ENCODE results near the gene IL17B. TPM values are rescaled to one million over a fixed set of nuclear protein-coding genes. Genes with fewer than 3 reads are reported as not detected.
"Not testable (repeated sequence)": the region's sequence is repeated elsewhere in the genome, so short reads cannot be mapped to it uniquely, and the experiment has no call there.

Gene IL17B
- total and polyA plus RNA-seq, 5 donors = 0.65 to 2.3 (median 1.2) TPM; not detected in 1

GRCh38 chr5:149398747-149399266 is 19.7 kb upstream of the IL17B start:
- intact Hi-C loops (cut with DNase I); H3K4me3 ChIP-seq (ENCODE audit: low read length); H3K4me1 ChIP-seq (ENCODE audit: control insufficient read depth, insufficient read depth, low read length); H3K9me3 ChIP-seq (ENCODE audit: control insufficient read depth, low read length); DNase-seq; ATAC-seq; H3K27me3 ChIP-seq (ENCODE audit: control insufficient read depth, insufficient read depth); H3K27ac ChIP-seq (ENCODE audit: low read length): not testable (repeated sequence)
- 72% methylated on average over 7 of the region's 7 CpGs for WGBS

GRCh38 chr5:149397530-149397929 is 18.4 kb upstream of the IL17B start:
- Histone ChIP-seq H3K4me3 (ENCODE audit: low read length) (no peak overlapping the region), H3K9me3 (ENCODE audit: control insufficient read depth, low read length) (no peaks in the 10 kb centered on the region), H3K27me3 (ENCODE audit: control insufficient read depth, insufficient read depth) (no peaks in the 10 kb centered on the region), H3K27ac (ENCODE audit: low read length) (no peak overlapping the region), H3K4me1 (ENCODE audit: control insufficient read depth, insufficient read depth, low read length) (peaks cover 4% of the 10 kb centered on the region)
- 89% methylated on average over 6 of the region's 6 CpGs for WGBS
- no peak for DNase-seq
- no peak for ATAC-seq
- intact Hi-C loops (cut with DNase I) = no loop called here

DNA sequence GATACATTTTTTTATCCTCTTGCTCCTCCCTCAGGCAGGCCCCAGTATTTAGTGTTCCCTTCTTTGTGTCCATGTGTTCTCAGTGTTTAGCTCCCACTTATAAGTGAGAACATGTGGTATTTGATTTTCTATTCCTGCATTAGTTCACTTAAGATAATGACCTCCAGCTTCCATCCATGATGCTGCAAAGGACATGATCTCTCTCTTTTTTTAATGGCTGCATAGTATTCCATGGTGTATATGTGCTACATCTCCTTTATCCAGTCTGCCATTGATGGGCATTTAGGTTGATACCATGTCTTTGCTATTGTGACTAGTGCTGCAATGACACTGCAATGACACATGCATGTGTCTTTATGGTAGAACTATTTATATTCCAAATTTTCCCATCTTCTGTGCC is 15.9 kb upstream of the IL17B start:
- H3K27me3 ChIP-seq (ENCODE audit: control insufficient read depth, insufficient read depth); ATAC-seq; H3K9me3 ChIP-seq (ENCODE audit: control insufficient read depth, low read length); H3K27ac ChIP-seq (ENCODE audit: low read length); intact Hi-C loops (cut with DNase I); DNase-seq; H3K4me3 ChIP-seq (ENCODE audit: low read length); H3K4me1 ChIP-seq (ENCODE audit: control insufficient read depth, insufficient read depth, low read length): not testable (repeated sequence)

- WGBS = 95% methylated on average over 19 of the region's 19 CpGs
- no peak for DNase-seq
- no peak overlapping the region for H3K27ac ChIP-seq (ENCODE audit: low read length)
- H3K4me1 ChIP-seq (ENCODE audit: control insufficient read depth, insufficient read depth, low read length) = peaks cover 7% of the 10 kb centered on the region
- no peak overlapping the region for H3K4me3 ChIP-seq (ENCODE audit: low read length)
- no peaks in the 10 kb centered on the region for H3K9me3 ChIP-seq (ENCODE audit: control insufficient read depth, low read length)
- ATAC-seq = no peak
- intact Hi-C loops (cut with DNase I) = no loop called here
- no peaks in the 10 kb centered on the region for H3K27me3 ChIP-seq (ENCODE audit: control insufficient read depth, insufficient read depth)
Measured at GRCh38 chr5:149392718-149393117, 13.6 kb upstream of the IL17B start.

GRCh38 chr5:149391524-149391923 is 12.4 kb upstream of the IL17B start:
- no peaks in the 10 kb centered on the region for H3K9me3 ChIP-seq (ENCODE audit: control insufficient read depth, low read length)
- no peaks in the 10 kb centered on the region for H3K27me3 ChIP-seq (ENCODE audit: control insufficient read depth, insufficient read depth)
- no peak overlapping the region for H3K27ac ChIP-seq (ENCODE audit: low read length)
- DNase-seq (no peak), ATAC-seq (no peak)
- peaks cover 13% of the 10 kb centered on the region for H3K4me1 ChIP-seq (ENCODE audit: control insufficient read depth, insufficient read depth, low read length)
- WGBS = 76% methylated on average over 6 of the region's 6 CpGs
- intact Hi-C loops (cut with DNase I) = no loop called here
- no peak overlapping the region for H3K4me3 ChIP-seq (ENCODE audit: low read length)

DNA sequence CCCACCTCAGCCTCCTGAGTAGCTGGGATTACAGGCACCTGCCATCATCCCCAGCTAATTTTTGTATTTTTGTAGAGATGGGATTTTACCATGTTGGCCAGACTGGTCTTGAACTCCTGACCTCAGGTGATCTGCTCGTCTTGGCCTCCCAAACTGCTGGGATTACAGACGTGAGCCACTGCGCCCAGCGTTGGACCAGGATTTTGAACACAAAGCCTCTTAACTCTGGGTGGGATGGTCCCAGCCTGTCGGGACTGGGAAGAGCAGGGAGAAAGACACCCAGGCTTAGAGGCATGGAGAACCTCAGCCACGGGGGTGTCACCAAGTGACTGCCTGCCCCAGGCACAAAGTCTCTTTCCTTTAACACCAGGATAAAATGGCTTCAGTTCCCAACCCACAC is 12.0 kb upstream of the IL17B start:
- DNase-seq; intact Hi-C loops (cut with DNase I); H3K27ac ChIP-seq (ENCODE audit: low read length); H3K27me3 ChIP-seq (ENCODE audit: control insufficient read depth, insufficient read depth); H3K4me3 ChIP-seq (ENCODE audit: low read length); ATAC-seq; H3K9me3 ChIP-seq (ENCODE audit: control insufficient read depth, low read length): not testable (repeated sequence)
- 83% methylated on average over 6 of the region's 6 CpGs for WGBS
- H3K4me1 ChIP-seq (ENCODE audit: control insufficient read depth, insufficient read depth, low read length) = peaks cover 13% of the 10 kb centered on the region

GRCh38 chr5:149389552-149390495 is 10.7 kb upstream of the IL17B start:
- ATAC-seq (no peak), DNase-seq (no peak)
- 71% methylated on average over 11 of the region's 11 CpGs for WGBS
- H3K4me1 ChIP-seq (ENCODE audit: control insufficient read depth, insufficient read depth, low read length) = peaks cover 13% of the 10 kb centered on the region
- no peaks in the 10 kb centered on the region for H3K27me3 ChIP-seq (ENCODE audit: control insufficient read depth, insufficient read depth)
- peak overlapping the region; percentile 68 for H3K27ac ChIP-seq (ENCODE audit: low read length)
- H3K9me3 ChIP-seq (ENCODE audit: control insufficient read depth, low read length) = no peaks in the 10 kb centered on the region
- intact Hi-C loops (cut with DNase I) = no loop called here
- H3K4me3 ChIP-seq (ENCODE audit: low read length) = no peak overlapping the region

- H3K9me3 ChIP-seq (ENCODE audit: control insufficient read depth, low read length) = no peaks in the 10 kb centered on the region
- ATAC-seq = peak in 1 of 2 donors; percentile 31
- DNase-seq = no peak
- peak overlapping the region; percentile 87 for H3K27ac ChIP-seq (ENCODE audit: low read length)
- no peak overlapping the region for H3K4me3 ChIP-seq (ENCODE audit: low read length)
- no peaks in the 10 kb centered on the region for H3K27me3 ChIP-seq (ENCODE audit: control insufficient read depth, insufficient read depth)
- intact Hi-C loops (cut with DNase I) = no loop called here
- H3K4me1 ChIP-seq (ENCODE audit: control insufficient read depth, insufficient read depth, low read length) = peaks cover 15% of the 10 kb centered on the region
- 72% methylated on average over 7 of the region's 7 CpGs for WGBS
Measured at GRCh38 chr5:149388498-149389190, 9.6 kb upstream of the IL17B start.

GRCh38 chr5:149387982-149388381 is 8.9 kb upstream of the IL17B start:
- DNase-seq (no peak), ATAC-seq (peak; percentile 3 to 46)
- Histone ChIP-seq H3K27ac (ENCODE audit: low read length) (peak overlapping the region; percentile 87), H3K4me3 (ENCODE audit: low read length) (no peak overlapping the region), H3K9me3 (ENCODE audit: control insufficient read depth, low read length) (no peaks in the 10 kb centered on the region), H3K4me1 (ENCODE audit: control insufficient read depth, insufficient read depth, low read length) (peaks cover 16% of the 10 kb centered on the region), H3K27me3 (ENCODE audit: control insufficient read depth, insufficient read depth) (no peaks in the 10 kb centered on the region)
- WGBS = 33% methylated on average over 1 of the region's 1 CpG
- intact Hi-C loops (cut with DNase I) = no loop called here

DNA sequence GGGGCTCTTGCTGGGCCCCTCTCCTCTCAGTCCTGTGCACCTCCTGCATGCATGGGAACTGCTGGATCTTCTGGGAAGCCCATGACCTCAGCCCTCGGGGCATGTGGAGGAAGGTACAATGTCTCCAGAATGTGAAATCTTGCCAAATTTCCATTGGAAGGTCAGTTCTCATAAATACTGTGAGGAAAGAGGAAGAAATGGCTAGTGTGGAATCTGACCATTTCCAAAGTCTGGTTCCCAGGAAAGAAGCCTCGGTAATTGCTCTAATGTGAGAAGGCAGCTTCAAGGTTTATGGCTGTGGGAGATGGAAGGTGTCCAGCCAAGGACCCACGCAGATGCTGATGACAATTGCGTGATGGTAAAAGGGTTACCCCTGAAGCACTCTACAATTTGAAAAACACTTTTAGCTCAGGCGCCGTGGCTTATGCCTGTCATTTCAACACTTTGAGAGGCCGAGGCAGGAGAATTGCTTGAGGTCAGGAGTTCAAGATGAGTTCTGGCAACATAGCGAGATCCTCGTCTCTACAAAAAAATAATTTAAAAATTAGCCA is 8.1 kb upstream of the IL17B start:
- intact Hi-C loops (cut with DNase I) = no loop called here
- 32% methylated on average over 9 of the region's 9 CpGs for WGBS
- Histone ChIP-seq H3K27ac (ENCODE audit: low read length) (peak overlapping the region; percentile 87), H3K9me3 (ENCODE audit: control insufficient read depth, low read length) (no peaks in the 10 kb centered on the region), H3K27me3 (ENCODE audit: control insufficient read depth, insufficient read depth) (no peaks in the 10 kb centered on the region), H3K4me3 (ENCODE audit: low read length) (no peak overlapping the region), H3K4me1 (ENCODE audit: control insufficient read depth, insufficient read depth, low read length) (peaks cover 16% of the 10 kb centered on the region)
- peak; percentile 52 for ATAC-seq
- peak in 1 of 3 donors; percentile 67 for DNase-seq

DNA sequence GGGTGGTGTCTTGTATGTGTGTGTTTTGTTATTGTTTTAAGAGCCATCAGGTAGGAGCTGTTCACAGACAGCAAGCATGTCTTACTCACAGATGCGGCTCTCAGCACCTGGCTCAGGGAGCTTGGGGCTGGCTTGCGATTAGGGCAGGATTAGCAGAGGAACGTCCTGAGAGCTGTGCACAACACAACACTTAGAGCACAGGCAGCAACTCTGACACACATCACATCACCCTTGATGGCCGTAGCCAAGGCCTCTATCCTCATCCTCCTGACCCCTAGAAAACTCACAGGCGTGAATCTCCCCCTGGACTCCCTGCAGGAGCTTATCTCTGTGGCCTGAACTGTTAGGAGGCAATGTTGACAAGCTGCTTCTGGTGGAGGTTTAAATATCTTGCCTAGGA is 7.1 kb upstream of the IL17B start:
- H3K4me1 ChIP-seq (ENCODE audit: control insufficient read depth, insufficient read depth, low read length) = peaks cover 18% of the 10 kb centered on the region
- WGBS = 44% methylated on average over 5 of the region's 5 CpGs

More for the DNA sequence above, 7.1 kb upstream of the IL17B start:
- ATAC-seq (peak; percentile 30 to 33), DNase-seq (no peak)
- H3K27ac ChIP-seq (ENCODE audit: low read length) = peak overlapping the region; percentile 95
- no peaks in the 10 kb centered on the region for H3K27me3 ChIP-seq (ENCODE audit: control insufficient read depth, insufficient read depth)
- H3K9me3 ChIP-seq (ENCODE audit: control insufficient read depth, low read length) = no peaks in the 10 kb centered on the region
- intact Hi-C loops (cut with DNase I) = no loop called here
- H3K4me3 ChIP-seq (ENCODE audit: low read length) = no peak overlapping the region

All from right cardiac atrium (tissue), 5 donors.